Suprapubic skin (tissue), 4 donors: ENCODE measurements around the gene ELMOD1. TPM values are rescaled to one million over a fixed set of nuclear protein-coding genes. Genes with fewer than 3 reads are reported as not detected.

Experiments
- DNase-seq, 2 donors: peaks; one replicate each; pipeline ENCODE4 v3.0.0-alpha.2; 2019; ENCODE audit warnings: low spot score in 2 of 2
- H3K27ac ChIP-seq: fragments of 200-600 bp; sonication (generic); one replicate; pipeline ENCODE4 v1.5.1; 2019
- H3K27me3 ChIP-seq: fragments of 200-600 bp; sonication (generic); one replicate; pipeline ENCODE4 v1.5.1; 2019
- H3K36me3 ChIP-seq: fragments of 200-600 bp; sonication (generic); one replicate; pipeline ENCODE4 v1.5.1; 2019
- H3K4me1 ChIP-seq: fragments of 200-600 bp; sonication (generic); one replicate; pipeline ENCODE4 v1.5.1; 2019
- H3K4me3 ChIP-seq: fragments of 200-600 bp; sonication (generic); one replicate; pipeline ENCODE4 v1.5.1; 2019; ENCODE audit warnings: mild to moderate bottlenecking
- H3K9me3 ChIP-seq: fragments of 200-600 bp; sonication (generic); one replicate; pipeline ENCODE4 v1.5.1; 2019
- EP300 ChIP-seq: sonication (generic); formaldehyde crosslinking; IDR thresholded peaks from one replicate; pipeline ENCODE4 v1.6.1; 2017; ENCODE audit warnings: antibody characterized with exemption
- POLR2A ChIP-seq, 2 donors: fragments of 450-650 bp; IDR thresholded peaks; one replicate each; pipeline ENCODE4 v1.6.1; 2017; ENCODE audit warnings: antibody characterized with exemption in 2 of 2, mild to moderate bottlenecking in 2 of 2, moderate library complexity in 2 of 2
- POLR2AphosphoS5 ChIP-seq, 3 donors: sonication (generic); formaldehyde crosslinking; IDR thresholded peaks; one replicate each; pipeline ENCODE4 v1.6.1; 2017; ENCODE audit warnings: antibody characterized with exemption in 3 of 3
- WGBS: methylation state at CpG from one replicate; pipeline ENCODE4 v1.1.5; 2018; 5-methylcytosine and 5-hydroxymethylcytosine counted together
- total RNA-seq, 4 donors: library from RNA; depleted of rRNA; stranded (reverse); fragments of >200 nt; gene quantifications; one replicate each; pipeline ENCODE4 v1.1.0, GENCODE V29; 2016
- TF ChIP-seq, protein P1 (sequence below), 2 donors: fragments of 200-600 bp in 1 of 2; fragments of 450-650 bp in 1 of 2; sonication (generic) in 1 of 2; IDR thresholded peaks; one replicate each; pipeline ENCODE4 v1.5.1; 2016 to 2019; ENCODE audit warnings: antibody characterized with exemption in 2 of 2, mild to moderate bottlenecking in 1 of 2, moderate library complexity in 1 of 2

ELMOD1 gene
- total RNA-seq, 4 donors from 2014 or later = 14.6 to 66.0 (median 41.3) TPM

DNA sequence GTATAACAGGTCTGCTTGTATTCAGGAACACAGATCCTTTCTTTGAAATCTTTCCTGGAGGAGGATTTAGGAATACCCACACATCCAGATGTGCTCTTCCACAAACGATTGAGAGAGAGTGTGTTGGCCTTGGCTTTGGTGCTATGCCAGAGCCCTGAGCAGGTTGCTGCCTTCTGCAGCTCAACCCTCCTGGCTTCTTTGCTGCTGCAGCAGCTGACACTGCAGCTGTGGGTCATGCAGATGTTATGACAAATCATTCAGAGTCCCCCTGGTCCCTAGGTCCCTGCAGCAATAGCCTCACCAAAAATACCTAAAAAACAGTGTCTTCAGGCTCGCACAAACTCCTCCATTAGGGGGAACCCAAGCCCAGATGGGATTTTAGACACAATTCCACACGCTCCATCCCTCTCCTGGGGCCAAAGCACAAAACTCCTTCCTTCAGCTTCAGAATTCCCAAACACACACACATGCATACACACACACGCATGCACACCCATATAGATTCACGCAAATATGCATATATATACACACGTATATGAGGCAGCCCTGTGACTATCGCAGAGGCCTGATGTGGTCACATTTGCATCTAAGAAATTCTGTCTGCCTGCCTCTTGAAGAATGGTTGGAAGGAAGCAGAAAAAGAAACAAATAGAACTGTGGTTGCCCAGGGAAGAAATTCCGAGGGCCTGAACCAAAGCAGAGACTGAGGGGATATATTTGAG, 85.5 kb downstream of the ELMOD1 start:
- WGBS = 78% methylated on average over 8 of the region's 8 CpGs
- no peaks in the 10 kb centered on the region for H3K9me3 ChIP-seq
- no peaks in the 10 kb centered on the region for H3K4me1 ChIP-seq
- H3K4me3 ChIP-seq = no peak overlapping the region
- H3K36me3 ChIP-seq = no peaks in the 10 kb centered on the region
- H3K27ac ChIP-seq = no peak overlapping the region
- H3K27me3 ChIP-seq = peaks cover 3% of the 10 kb centered on the region
- no peak for DNase-seq
- no peak for TF ChIP-seq EP300
- no peak for TF ChIP-seq POLR2A (IDR thresholded peaks at IDR 0.05)
- no peak for TF ChIP-seq POLR2AphosphoS5 (IDR thresholded peaks at IDR 0.05)
- TF ChIP-seq, protein P1, sequence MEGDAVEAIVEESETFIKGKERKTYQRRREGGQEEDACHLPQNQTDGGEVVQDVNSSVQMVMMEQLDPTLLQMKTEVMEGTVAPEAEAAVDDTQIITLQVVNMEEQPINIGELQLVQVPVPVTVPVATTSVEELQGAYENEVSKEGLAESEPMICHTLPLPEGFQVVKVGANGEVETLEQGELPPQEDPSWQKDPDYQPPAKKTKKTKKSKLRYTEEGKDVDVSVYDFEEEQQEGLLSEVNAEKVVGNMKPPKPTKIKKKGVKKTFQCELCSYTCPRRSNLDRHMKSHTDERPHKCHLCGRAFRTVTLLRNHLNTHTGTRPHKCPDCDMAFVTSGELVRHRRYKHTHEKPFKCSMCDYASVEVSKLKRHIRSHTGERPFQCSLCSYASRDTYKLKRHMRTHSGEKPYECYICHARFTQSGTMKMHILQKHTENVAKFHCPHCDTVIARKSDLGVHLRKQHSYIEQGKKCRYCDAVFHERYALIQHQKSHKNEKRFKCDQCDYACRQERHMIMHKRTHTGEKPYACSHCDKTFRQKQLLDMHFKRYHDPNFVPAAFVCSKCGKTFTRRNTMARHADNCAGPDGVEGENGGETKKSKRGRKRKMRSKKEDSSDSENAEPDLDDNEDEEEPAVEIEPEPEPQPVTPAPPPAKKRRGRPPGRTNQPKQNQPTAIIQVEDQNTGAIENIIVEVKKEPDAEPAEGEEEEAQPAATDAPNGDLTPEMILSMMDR (IDR thresholded peaks at IDR 0.05) = no peak

DNA sequence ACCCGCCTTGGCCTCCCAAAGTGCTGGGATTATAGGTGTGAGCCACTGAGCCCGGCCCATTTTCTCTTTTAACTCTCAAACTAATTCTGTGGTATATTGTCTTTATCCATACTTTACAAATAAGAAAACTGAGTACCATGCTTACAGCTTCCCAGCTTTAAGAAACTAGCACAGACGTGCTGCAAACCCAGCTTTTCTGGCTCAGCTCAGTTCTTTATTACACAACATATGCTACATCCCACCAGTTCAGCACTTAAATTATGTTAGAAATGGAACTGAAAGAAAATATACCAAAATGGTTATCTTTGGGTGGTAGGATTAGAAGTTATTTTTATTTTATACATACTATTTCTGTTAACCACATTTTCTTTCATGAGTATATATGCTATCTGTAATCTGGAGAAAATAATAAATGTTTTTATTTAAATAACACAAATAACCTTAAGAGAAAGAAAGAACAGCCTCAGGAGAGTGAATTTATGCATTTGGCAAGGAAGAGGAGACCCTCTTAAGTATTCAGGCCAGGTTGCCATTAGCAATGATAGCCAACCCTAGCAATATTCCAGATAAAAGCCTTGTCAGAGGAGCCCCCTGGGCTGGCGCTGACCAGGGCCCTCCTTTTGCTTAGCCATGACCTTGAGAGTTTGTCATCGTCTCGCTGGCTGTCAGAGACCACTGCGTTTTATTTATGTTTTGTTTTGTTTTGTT, 87.1 kb downstream of the ELMOD1 start:
- no peaks in the 10 kb centered on the region for H3K36me3 ChIP-seq
- TF ChIP-seq POLR2A (IDR thresholded peaks at IDR 0.05) (no peak), POLR2AphosphoS5 (IDR thresholded peaks at IDR 0.05) (no peak), EP300 (no peak)
- TF ChIP-seq, protein P1 (IDR thresholded peaks at IDR 0.05) = no peak
- WGBS = 76% methylated on average over 7 of the region's 7 CpGs

GRCh38 chr11:107678632-107678971, 87.7 kb downstream of the ELMOD1 start:
- Histone ChIP-seq H3K36me3 (no peaks in the 10 kb centered on the region), H3K4me3 (no peak overlapping the region), H3K27me3 (no peaks in the 10 kb centered on the region), H3K9me3 (no peaks in the 10 kb centered on the region), H3K4me1 (no peaks in the 10 kb centered on the region), H3K27ac (no peak overlapping the region)
- no peak for DNase-seq
- WGBS = 77% methylated on average over 6 of the region's 6 CpGs
- TF ChIP-seq EP300 (no peak), POLR2AphosphoS5 (IDR thresholded peaks at IDR 0.05) (no peak), POLR2A (IDR thresholded peaks at IDR 0.05) (no peak)
- TF ChIP-seq, protein P1 (IDR thresholded peaks at IDR 0.05) = no peak

More for the DNA sequence above, 87.1 kb downstream of the ELMOD1 start:
- no peaks in the 10 kb centered on the region for H3K9me3 ChIP-seq
- H3K27ac ChIP-seq = no peak overlapping the region
- H3K4me1 ChIP-seq = no peaks in the 10 kb centered on the region
- no peaks in the 10 kb centered on the region for H3K27me3 ChIP-seq
- no peak overlapping the region for H3K4me3 ChIP-seq
- no peak for DNase-seq

DNA sequence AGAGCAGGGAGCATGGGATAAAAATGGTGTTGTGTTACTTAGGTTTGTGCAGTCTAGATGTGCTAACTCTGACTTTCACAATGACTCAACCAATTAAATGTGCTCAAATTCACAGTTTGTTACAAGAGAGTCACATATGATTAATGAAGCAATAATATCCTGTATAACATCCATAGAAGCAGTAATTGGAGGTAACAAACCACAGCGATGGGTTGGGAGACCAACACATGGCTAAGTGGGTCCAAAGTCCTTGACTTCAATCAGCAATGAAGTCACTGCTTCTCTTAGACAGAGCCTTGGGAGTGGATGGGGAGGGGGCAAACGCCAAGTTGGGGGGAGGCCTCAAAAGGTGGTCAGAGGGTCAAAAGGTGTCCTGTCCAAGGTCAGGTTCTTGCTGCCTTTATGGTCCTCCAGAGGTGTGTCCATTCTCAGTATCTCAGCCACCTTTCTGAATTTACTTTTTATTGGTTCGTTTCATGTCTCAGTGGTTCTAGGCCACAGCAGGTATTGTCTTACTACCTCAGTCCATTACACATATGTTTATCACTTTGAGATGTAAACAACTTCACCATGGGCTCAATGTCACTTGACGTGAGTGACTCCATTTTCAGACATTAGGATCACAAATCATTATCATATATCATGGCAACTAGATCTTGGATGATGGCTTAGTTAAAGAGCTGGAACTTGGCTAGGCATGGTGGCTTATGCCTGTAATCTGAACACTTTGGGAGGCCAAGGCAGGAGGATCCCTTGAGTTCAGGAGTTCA, 88.5 kb downstream of the ELMOD1 start:
- no peak overlapping the region for H3K27ac ChIP-seq
- H3K36me3 ChIP-seq = no peaks in the 10 kb centered on the region
- no peaks in the 10 kb centered on the region for H3K4me1 ChIP-seq
- no peaks in the 10 kb centered on the region for H3K27me3 ChIP-seq
- no peak for DNase-seq
- 87% methylated on average over 4 of the region's 4 CpGs for WGBS
- TF ChIP-seq EP300 = no peak
- TF ChIP-seq, protein P1 (IDR thresholded peaks at IDR 0.05) = no peak
- no peak for TF ChIP-seq POLR2A (IDR thresholded peaks at IDR 0.05)
- TF ChIP-seq POLR2AphosphoS5 (IDR thresholded peaks at IDR 0.05) = no peak
- no peaks in the 10 kb centered on the region for H3K9me3 ChIP-seq
- no peak overlapping the region for H3K4me3 ChIP-seq

GRCh38 chr11:107682171-107682570, 91.2 kb downstream of the ELMOD1 start:
- Histone ChIP-seq H3K4me3 (no peak overlapping the region), H3K36me3 (no peaks in the 10 kb centered on the region), H3K27me3 (no peaks in the 10 kb centered on the region), H3K4me1 (no peaks in the 10 kb centered on the region), H3K9me3 (no peaks in the 10 kb centered on the region), H3K27ac (no peak overlapping the region)
- DNase-seq = no peak
- 61% methylated on average over 4 of the region's 4 CpGs for WGBS
- TF ChIP-seq POLR2AphosphoS5 (IDR thresholded peaks at IDR 0.05) (no peak), POLR2A (IDR thresholded peaks at IDR 0.05) (no peak), EP300 (no peak)
- TF ChIP-seq, protein P1 (IDR thresholded peaks at IDR 0.05) = no peak
